WTC11 (cell line): ENCODE results near the gene CYBA.

Experiments used
- ATF2 ChIP-seq: sonication (generic); formaldehyde crosslinking; IDR thresholded peaks from 2 replicates; pipeline ENCODE4 v1.8.1; 2022; ENCODE audit warnings: low read depth, missing genetic modification reagents, borderline replicate concordance
- CTCF ChIP-seq: fragments of 200-600 bp; IDR thresholded peaks from 2 replicates; pipeline ENCODE4 v1.8.0; 2022; ENCODE audit warnings: antibody characterized with exemption
- E2F1 ChIP-seq: sonication (generic); formaldehyde crosslinking; IDR thresholded peaks from 2 replicates; pipeline ENCODE4 v1.8.0; 2022; ENCODE audit warnings: mild to moderate bottlenecking, missing genetic modification reagents
- JUN ChIP-seq: sonication (generic); formaldehyde crosslinking; IDR thresholded peaks from 2 replicates; pipeline ENCODE4 v1.8.0; 2023; ENCODE audit warnings: mild to moderate bottlenecking, missing genetic modification reagents
- NR2C2 ChIP-seq: sonication (generic); formaldehyde crosslinking; IDR thresholded peaks from 2 replicates; pipeline ENCODE4 v1.8.0; 2022; ENCODE audit warnings: mild to moderate bottlenecking, missing genetic modification reagents
- RELA ChIP-seq: sonication (generic); formaldehyde crosslinking; IDR thresholded peaks from 2 replicates; pipeline ENCODE4 v1.8.1; 2022; ENCODE audit warnings: missing genetic modification reagents, mild to moderate bottlenecking, borderline replicate concordance
- SMAD3 ChIP-seq: sonication (generic); formaldehyde crosslinking; IDR thresholded peaks from 2 replicates; pipeline ENCODE4 v1.8.0; 2022; ENCODE audit warnings: missing genetic modification reagents, mild to moderate bottlenecking, borderline replicate concordance
- TCF7 ChIP-seq: sonication (generic); formaldehyde crosslinking; IDR thresholded peaks from 2 replicates; pipeline ENCODE4 v1.8.0; 2022; ENCODE audit warnings: mild to moderate bottlenecking, low read depth, missing genetic modification reagents, moderate library complexity
- USF1 ChIP-seq: sonication (generic); formaldehyde crosslinking; IDR thresholded peaks from 2 replicates; pipeline ENCODE4 v1.8.0; 2022; ENCODE audit warnings: mild to moderate bottlenecking, missing genetic modification reagents
- ZNF121 ChIP-seq: sonication (generic); formaldehyde crosslinking; IDR thresholded peaks from 2 replicates; pipeline ENCODE4 v1.8.0; 2023; ENCODE audit warnings: missing genetic modification reagents
- ZNF138 ChIP-seq: sonication (generic); formaldehyde crosslinking; conservative IDR thresholded peaks from 2 replicates; pipeline ENCODE4 v1.8.1; 2022; ENCODE audit warnings: mild to moderate bottlenecking, moderate library complexity, missing genetic modification reagents
- ZNF263 ChIP-seq: sonication (generic); formaldehyde crosslinking; IDR thresholded peaks from 2 replicates; pipeline ENCODE4 v1.8.1; 2022; ENCODE audit warnings: low read depth, mild to moderate bottlenecking, moderate library complexity, missing genetic modification reagents

GRCh38 chr16:88629835-88630234 is 21.0 kb downstream of the CYBA start:
- no peak for TF ChIP-seq CTCF
- no peak for TF ChIP-seq ZNF138 (CRISPR knock-in tag)
- TF ChIP-seq ATF2 (CRISPR knock-in tag) = no peak
- no peak for TF ChIP-seq E2F1
- no peak for TF ChIP-seq TCF7 (CRISPR knock-in tag)
- no peak for TF ChIP-seq RELA (CRISPR knock-in tag)
- TF ChIP-seq JUN = no peak
- no peak for TF ChIP-seq ZNF263 (CRISPR knock-in tag)
- no peak for TF ChIP-seq ZNF121 (CRISPR knock-in tag)
- TF ChIP-seq SMAD3 = no peak
- TF ChIP-seq NR2C2 = no peak
- TF ChIP-seq USF1 (CRISPR knock-in tag) = no peak
